Measurements from ENCODE around the gene OR52R1.

DNA sequence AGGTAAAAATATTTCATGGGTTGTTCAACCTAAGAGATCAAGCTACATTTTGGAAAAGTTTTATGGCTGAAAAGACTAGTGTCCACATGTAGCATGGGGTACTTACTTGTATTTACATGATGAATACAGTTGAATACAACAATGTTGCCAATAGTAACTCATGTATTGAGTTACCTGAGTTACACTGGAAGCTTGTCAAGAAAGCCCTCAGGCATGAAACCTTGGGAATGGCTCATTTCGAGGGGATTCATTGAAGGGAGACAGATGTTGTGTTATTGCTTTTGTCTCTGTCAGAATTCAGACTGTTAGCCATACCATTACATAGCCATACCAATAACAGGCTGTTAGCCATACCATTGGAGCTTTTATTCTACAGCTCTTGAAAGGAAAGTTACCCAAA lies 26.2 kb upstream of the OR52R1 start:
- TF ChIP-seq POLR2AphosphoS5 (IDR thresholded peaks at IDR 0.05; ENCODE audit: low read depth, low read length) = no peak
- no peak for TF ChIP-seq POLR2A (IDR thresholded peaks at IDR 0.05; ENCODE audit: low read depth, low read length)
